ACHN (cell line): ENCODE data around the gene SMO.

Source experiments
- DNase-seq: peaks from one replicate; pipeline ENCODE4 v3.0.0-alpha.2; 2015
- in situ Hi-C: cut with HindIII; loops from 2 replicates; pipeline ENCODE4 v1.10.0; 2017; ENCODE audit warnings: low sequenced_read_pairs, low pct_ligation_motif_present, low pct_unique_long_range_greater_than_20kb

SMO gene

DNA sequence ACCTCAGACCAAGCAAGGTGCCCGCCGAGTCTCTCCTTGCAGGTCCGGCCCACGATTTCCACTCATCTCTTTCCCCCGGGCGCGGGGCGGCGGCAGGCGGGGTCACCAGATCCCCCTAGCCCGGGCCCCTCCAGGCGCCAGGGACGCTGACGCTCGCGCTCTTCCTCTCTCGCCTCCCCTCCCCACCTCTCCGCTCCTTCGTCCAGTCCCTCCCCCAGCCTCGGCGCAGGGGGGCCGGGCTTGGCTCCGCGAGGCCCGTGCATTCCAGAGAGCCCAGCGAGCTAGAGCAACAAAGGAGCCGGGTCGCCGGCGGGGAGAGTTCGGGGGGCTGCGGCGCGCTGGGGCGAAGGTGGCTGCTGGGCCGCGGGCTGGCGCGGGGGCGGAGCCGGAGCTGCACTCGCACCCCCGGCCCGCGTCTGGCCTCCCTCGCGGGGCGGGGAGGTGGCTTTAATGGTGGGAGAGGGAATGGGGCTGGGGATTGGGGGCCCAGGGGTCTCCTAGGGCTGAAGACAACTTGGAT lies at the start of gene SMO:
Gene SMO, plus strand, starts transcription at position 262 of the 520 bp plus-strand sequence. CDS start 519 bp downstream, outside the sequence.
- peak; percentile 46 for DNase-seq
- in situ Hi-C loops: no loop called here

DNA sequence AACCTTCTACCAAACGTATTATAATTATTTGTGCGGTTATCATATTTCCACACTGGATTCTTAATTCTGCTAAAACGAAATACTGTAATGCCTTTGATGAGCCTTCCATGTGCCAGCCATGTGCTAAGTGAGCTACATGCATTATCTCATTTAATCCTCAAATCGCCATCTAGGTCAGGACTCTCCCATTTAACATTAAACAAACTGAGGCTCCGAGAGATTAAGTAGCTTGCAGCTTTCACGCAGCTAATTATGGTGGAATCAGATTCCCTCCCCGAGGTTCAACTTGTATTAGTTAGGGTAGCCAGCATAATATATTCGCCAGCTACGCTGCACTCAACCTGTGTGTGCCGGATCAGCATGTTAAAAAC lies 44.7 kb upstream of the SMO start:
- no peak for DNase-seq
- in situ Hi-C loops: no loop called here

DNA sequence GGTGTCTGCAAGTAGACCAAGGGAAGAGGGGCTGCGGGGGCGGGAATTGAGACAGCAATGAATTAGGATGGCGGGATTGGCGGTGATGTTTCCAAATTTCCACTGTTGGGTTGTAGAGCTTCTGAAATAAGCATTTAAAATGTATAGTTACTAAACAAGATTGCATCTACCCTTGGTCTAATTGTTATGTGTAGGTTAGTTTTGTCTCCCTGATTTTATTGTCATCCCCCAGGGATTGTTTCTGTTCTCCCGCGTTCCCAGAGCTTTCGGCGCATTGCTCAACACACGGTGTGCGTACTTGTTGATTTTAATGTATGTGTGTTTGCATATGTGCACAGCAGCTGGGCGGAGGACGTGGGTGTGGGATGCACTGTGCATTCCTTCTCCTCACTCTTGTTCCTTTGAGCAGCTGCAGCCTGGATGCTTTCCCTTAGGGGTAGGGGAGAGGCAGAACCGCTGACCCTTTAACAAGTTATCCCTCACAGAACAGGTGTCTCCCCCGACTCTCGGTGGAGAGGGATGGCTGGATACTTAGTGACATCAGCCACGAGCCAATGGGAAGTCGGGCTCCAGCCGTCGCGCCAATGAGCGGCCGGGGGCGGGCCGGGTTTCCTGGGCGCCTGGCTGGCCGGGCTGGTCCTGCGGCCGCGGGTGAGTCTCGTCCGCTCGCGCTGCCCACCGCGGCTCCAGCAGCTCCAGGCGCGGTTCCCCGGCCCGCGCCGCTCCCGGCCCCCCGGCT lies 44.2 kb upstream of the SMO start, which contains the start of gene TSPAN33:
Gene TSPAN33, plus strand, starts transcription at position 613 of the 739 bp plus-strand sequence. CDS start 274 bp downstream, outside the sequence.
- in situ Hi-C loops: no loop called here
- peak; percentile 86 for DNase-seq

DNA sequence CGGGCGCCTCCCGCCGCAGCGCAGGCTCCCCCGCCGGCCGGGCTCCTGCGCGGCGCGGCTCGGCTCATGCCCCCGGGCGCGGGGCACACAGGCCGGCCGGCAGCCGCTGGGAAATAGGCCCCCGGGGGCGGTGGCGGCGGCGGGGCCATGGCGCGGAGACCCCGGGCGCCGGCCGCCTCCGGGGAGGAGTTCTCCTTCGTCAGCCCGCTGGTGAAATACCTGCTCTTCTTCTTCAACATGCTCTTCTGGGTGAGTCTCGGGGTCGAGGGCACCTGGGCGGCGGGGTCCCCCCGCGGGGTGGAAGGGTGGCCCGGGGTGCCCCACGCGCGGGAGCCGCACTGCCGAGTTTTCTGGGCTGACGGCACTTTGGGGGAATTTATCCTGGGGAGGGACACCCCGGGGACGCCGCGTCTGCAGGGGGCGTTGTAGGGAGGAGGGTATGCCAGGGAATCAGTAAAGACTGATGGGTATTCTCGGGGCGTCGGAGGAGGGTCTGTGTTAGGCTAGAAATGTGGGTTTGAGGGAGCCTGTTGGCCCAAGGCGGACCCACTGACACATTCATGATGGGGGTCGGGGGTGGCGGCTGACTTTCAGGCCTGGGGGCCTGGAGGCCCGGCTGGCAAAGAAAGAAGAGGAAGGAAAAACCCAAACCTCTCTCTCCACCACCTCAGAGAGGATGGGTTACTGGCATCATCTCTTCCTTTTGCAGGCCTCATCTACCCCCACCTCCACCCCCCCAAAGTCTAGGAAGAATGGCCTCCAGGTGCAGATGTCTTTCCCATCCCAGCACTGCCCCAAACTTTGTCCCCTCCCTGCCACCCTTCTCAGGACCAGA lies 43.4 kb upstream of the SMO start:
- DNase-seq: no peak
- in situ Hi-C loops: no loop called here

DNA sequence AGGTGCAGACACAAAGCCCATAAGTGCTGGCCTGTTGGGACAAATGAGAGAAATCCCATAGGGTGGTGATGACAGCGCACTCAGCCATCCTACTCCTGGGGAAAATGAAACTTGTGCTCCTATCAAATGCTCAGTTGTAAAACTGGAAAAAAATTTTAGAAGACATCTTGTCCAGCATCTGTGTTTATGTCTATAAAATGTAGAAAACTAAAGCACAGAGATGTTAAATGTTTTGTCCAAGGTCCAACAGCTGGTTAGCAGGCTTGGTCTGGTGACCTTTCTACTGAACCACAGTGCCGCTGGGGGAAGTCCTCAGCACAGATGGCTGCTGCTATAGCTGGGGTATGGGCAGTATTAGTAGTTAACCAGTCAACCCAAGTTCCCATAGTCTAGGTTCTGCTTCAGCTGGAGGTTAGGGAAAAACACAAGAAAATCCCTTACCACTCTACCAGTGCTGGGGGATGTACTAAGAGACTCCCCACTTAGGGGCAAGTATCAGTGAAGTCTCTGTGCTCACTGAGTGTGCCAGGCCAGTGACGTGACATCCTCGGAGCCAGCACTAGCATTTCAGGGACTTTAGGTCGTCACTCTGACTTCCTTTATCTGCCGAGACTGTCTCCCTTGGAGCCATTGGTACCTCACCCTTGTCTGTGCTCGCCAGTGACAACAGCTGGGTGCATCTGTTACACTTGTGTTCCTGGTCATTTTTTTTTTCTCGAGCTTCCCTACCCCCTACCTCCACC lies 42.0 kb upstream of the SMO start:
- in situ Hi-C loops: no loop called here
- no peak for DNase-seq

DNA sequence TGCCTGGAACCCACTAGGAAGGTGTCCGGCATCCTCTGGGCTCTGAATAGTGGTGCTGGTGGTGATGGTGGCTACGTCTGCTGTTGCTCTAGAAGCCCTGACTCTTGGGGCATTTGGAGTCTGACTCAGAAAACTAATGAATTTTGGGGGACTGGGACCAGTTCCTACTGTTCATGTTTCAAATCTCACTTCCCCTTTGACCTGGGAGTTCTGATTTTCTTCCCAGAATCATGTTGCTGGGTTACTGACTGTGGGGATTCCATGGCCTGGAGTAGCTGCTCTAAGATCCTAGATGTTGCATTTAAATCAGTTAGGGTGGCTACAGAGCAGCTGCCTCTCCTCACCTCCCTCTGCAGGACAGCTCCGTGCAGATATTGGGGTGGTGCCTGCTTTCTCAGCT lies 40.7 kb upstream of the SMO start:
- in situ Hi-C loops: no loop called here
- DNase-seq: no peak

DNA sequence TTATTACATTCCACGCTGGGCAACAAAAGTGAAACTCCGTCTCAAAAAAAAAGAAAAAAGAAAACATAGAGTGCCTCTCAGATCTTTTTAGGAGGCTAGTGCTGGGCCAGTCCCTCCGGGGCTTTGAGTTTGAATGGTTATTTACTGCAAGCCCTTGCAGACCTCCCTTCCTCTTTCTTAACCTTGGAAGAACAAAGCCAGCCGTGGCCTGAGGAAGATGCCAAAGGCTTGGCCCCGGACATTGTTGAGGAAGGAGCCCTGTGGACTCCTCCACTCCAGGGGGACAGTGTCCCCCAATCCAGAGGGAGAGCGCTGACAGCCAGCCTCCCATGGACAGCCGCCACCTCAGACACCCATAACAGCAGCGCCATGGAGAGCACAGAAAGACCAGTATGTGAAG lies 38.9 kb upstream of the SMO start:
- no peak for DNase-seq
- in situ Hi-C loops: no loop called here

DNA sequence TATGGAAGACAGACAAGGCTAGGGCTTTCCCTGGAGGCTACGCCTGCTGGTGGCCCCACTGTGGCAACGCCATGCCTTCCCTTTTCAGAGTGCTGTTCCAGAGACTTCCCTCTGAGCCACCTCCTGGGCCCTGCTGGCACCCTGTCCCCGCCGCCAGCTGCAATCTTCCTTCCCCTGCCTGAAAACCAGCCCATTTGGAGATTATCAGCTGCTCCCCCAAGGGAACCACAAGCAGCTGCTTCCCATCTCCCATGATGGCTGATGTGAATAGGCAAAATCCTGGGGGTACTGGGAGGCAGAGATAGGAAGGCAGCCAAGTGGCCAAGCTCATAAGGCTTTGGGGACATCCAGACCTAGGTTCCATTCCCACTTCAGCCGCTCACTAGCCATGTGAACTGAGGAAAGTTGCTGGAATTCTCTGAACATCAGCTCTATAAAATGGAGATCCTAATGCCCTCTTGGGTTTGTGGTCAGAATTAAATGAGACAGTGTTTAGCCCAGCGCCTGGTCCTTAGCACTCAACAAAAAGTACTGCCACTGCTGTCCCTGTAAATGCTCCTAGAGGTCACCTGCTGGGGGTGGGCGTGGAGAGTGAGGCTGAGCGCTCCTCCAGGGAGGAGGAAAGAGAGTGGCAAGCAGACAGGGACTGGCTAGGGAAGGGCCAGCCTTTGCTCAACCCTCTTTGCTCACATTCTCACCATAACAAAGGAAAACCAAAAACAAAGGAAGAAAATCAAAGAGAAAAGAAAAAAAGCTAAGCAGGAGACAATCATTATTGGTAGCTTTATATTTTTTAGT lies 38.0 kb upstream of the SMO start:
- in situ Hi-C loops: no loop called here
- no peak for DNase-seq

DNA sequence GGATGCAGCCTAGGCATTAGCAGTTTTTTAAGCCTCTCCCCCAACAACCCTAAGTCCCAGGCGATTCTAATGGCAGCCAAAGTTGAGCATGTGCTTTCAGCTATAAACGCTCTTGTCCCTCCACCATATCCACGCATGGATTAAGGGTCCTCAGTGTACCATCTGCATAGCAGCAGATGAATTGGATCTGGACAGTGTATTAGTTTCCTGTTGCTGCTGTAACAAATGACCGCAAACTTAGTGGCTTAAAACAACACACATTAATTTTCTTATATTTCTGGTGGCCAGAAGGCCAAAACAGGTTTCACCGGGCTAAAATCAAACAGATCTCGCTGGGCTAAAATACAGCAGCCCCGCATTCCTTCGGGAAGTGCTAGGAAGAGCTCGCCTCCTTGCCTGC lies 30.8 kb upstream of the SMO start:
- no peak for DNase-seq
- in situ Hi-C loops: no loop called here

DNA sequence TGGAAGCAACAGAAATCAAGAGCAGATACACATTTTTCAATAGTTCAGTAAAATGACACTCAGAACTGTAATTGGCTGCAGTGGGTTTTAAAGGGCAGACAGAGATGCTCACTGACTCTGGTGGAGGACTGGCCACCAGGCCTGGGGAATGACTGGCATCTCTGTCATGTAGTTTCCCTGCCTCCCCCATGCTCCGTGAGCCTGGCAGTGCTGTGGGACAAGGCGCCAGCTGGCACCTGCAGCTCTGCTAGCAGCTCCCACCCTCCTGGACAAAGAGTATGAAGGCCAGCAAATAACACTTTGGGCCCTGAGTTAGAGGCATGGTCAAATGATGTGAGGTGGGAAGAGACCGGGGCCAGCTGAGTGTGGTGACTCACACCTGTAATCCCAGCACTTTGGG lies 28.9 kb upstream of the SMO start:
- in situ Hi-C loops: no loop called here
- no peak for DNase-seq

DNA sequence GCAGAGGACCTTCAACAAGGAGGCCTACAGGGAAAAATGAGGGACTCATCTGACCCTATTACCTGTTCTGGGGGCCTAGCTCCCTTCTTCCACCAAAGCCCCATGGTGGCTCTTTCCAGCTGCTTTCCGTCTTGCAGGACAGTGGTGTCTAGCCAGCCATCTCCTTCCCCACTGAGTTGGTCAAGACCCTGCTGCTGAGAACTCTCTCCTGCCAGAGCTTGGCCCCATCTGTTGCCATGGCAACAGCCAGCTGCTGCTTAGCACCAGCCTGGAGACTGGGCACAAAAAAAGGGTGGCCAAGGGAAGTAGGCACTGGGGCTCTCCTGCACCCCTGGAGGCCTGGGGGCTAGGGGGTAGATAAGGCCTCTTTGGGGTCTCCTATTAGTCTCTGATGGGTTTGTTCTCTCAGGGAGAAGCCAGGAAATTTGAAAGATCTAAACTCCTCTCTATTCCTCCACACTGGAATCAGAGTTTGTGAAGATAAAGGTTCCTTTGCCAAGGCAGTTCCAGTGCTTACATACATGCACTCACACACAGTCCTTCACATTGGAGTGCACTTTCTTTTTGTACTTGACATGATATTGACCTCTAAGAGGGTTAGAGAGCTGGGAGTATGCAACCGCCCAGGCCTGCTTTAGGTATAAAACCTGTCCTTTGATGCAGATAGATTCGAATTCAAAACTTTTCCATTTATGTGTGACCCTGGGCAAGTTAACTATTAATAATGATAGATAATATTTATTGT lies 28.1 kb upstream of the SMO start:
- in situ Hi-C loops: no loop called here
- DNase-seq: no peak

DNA sequence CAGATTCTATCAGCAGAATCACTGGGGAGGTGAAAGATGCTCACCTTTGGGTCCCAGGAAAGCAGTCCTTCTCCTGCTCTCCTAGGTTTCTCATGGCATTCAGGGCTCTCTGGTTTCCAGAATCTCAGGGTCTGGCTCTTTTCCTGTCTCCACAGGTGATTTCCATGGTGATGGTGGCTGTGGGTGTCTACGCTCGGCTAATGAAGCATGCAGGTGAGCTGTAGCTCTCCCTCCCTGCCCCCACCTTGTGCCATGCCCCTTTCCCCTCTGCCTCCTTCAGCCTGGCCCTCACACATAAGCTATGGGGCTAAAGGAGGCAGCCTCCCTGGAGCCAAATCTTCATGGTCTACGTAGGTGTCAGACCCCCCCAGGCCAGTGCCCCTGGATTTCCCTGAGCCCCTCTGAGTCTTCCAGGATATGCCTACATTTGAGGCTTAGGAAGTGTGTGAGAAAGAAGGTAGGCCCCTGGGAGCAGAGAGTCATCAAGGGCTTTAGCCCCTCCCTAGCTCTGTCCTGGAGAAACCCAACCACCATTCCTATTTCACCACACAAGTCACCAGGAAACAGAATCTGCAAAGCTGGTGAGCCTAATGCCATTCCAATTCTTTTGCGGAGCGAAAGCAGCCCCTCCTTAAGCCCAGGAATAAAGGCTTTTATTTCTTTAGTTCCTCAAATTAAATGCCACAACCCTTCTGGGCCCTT lies 26.8 kb upstream of the SMO start:
- DNase-seq: no peak
- in situ Hi-C loops: no loop called here

DNA sequence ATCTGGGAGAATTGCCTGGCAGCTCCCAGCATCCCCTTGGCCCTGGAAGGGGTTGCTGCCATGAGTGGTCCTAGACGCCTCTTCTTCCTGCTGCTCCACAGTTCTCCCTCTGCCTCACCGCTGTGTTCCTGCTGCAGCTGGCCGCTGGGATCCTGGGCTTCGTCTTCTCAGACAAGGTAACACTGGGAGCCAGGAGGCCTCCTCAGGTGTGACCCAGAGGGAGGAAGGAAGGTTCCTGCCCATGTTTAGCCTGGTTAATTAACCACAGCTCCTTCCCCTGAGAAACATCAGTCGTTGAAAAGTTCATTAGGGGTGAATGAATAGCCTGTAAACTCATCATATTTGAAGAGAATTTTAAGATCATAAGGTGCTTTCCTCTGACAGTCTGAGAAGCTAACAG lies 25.7 kb upstream of the SMO start:
- DNase-seq: no peak
- in situ Hi-C loops: no loop called here

DNA sequence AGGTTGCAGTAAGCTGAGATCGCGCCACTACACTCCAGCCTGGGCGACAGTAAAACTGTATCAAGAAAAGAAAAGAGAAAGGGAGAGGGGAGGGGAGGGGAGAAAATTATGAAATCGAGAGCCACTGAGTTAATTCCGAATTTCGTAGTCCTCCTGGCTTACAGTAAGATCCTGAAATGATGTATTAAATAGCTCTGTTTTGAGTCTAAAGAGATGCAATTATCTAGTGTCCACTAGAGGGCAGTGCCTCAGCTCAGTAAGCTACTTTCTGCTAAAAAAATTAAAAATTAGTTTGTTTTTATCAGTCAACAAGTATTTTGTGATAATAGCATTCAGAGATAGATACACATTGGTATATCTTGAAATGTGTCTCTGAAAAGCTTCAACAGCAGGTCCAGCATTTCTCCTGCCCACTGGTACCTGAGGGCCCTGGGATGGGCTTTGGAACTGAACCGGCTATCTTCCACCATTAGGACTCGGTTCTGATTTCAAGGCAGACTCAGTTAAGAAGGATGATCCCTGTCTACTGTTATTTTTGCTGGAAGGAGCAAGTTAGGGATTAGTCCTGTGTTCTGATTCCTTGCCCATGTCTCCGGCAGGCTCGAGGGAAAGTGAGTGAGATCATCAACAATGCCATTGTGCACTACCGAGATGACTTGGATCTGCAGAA lies 24.4 kb upstream of the SMO start:
- peak; percentile 67 for DNase-seq
- in situ Hi-C loops: no loop called here

DNA sequence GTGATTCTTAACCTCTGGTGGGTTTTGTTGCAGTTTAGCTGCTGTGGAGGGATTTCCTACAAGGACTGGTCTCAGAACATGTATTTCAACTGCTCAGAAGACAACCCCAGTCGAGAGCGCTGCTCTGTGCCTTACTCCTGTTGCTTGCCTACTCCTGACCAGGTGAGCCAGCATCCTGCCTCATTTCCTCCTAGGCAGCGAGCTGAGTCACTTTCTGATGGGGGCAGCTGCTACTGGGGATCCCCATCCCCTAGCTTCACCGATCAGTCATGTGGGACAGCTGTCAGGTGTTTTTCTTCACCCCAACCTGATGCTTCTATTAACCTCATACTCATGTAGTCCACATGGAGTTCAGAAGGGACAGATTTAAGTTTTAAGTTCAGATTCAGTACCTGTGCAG lies 21.7 kb upstream of the SMO start:
- in situ Hi-C loops: no loop called here
- no peak for DNase-seq

DNA sequence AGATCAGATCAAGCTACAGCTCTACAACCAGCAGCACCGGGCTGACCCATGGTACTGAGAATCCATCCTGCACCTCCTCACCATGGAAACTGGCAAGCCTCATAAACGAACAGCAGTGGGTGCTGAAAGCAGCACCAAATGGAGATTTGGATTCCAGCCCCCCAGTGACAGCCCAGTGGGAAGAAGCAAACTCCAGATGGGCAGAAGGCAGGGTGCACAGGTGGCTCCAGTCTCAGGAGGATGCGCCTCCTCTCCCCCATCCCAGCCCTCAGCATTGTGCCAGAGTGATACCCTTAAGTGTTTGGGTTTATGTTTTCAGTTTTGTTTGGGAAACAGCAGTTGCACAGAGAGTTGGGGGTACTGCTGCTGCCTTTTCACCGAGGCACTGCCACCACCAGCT lies 20.6 kb upstream of the SMO start:
- in situ Hi-C loops: no loop called here
- DNase-seq: no peak
